Epithelial cell of prostate (primary cell): Measurements from ENCODE around the gene C7orf25.

Experiments used
- DNase-seq: peaks from one replicate; pipeline ENCODE4 v3.0.0-alpha.2; 2011; ENCODE audit warnings: low read depth, low spot score
- H3K27ac ChIP-seq: fragments of 450-650 bp; 2 replicates; pipeline ENCODE4 v1.5.1; 2017; ENCODE audit warnings: mild to moderate bottlenecking

The C7orf25 gene

DNA sequence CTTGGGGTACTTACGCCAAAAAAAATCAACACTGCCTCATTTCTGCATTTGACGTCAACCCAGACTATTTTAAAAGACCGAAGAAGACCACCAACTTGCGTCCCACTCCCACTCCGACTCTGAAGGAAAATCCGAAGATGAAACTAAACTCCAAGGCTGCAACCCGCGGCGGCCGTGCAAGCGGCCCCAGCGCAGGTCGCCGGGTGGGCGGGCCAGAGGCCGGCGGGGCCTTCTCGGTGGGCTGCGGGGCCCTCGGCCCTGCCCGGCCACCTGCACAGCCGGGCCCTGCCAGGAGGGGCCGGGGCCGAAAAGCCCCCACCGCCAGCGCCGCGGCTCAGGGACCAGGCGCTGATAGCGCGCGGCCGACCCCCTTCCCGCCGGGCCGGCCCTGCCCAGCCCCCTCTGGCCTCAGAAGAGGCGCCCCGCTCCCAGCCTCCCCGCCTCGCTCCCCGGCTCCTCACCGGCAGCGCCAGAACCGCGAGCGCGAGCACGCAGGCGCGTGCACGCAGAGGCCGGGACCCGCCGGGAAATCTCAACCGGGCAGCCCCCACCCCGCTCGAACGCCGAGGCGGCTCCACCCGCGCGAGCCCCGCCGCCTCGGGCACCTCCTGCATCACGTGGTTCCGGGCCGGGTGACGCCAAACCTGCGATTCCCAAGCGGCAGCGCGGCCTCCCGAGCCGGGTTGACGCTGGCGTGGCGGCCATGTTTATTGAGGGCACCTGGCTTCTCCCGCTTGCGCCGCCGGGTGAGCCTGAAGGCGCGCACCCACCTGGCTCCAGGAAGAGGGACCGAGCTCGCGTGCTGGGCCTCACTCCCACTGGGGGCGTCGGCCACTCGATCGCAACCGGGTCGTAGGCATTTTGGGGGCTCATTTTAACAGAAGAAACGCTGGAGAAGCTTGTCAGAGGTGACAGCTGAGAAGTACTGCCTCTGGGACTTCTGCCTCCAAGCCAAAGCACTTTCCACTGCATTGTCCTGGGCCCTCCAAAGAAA, at the start of gene C7orf25:
C7orf25 (minus strand) TSS at position 617 of the 994 bp plus-strand sequence. CDS start 1,170 bp downstream, outside the sequence.
- DNase-seq = peak; percentile 57
- peak within 1 kb of the TSS; percentile 60 for H3K27ac ChIP-seq

DNA sequence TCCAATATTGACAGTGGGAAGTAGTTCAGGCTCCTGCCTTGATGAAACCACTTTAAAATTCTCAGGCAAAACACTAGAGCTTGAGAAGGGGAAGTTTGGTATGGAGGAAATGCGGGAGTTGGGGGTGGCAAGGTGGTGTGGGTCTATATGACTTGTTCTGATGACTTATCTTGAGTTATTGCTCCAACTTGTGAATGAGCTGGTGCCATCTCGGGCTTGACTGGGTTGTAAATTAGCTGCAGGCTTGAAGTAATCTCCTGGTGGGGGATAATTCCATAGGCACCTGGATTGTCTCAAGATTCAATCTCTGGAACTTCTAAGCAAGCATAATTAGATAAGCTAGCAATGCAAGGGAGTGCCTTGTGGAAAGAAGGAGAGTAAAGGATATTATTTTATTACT, 49.3 kb upstream of the C7orf25 start:
- DNase-seq = no peak
- H3K27ac ChIP-seq = no peak overlapping the region

DNA sequence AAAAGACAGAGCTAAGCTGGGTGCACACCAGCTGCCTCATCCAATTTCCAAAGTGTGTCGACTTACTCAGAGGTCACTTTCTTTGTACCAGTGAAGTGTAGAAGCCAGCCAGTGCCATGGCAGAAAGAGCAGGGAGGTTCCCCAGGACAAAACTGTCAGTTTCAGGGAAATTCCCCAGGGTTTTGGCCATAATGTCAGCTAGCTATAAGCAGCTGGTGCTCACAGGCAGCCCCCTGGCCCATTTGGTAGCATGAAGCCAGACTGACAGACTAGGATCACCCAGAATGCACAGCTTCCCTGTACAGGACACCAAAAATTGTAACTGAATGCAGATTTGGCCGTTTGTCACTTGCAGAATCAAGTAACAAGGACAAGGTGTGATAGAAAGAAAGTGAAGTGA, 48.9 kb upstream of the C7orf25 start:
- DNase-seq = no peak

DNA sequence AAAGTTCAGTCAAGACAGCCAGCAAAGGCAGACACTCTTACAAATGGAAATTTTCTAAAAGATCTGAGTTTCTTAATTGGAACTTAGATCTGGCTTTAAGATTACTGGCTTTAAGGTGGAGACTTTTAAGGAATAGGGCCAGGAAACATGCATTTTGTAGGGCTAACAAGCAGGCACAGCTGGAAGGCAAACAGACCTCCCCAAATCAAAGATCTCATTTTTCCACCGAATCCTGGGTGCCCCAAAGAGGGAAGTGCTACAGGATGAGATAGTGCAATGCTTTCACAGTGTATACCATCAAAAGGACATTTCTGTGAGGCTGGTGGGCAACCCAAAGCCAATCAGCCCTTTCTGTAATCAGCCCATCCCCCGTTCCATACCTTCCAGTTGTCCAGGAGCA, 47.7 kb upstream of the C7orf25 start:
- DNase-seq = no peak
- no peak overlapping the region for H3K27ac ChIP-seq

More for the DNA sequence above, 48.9 kb upstream of the C7orf25 start:
- no peak overlapping the region for H3K27ac ChIP-seq

DNA sequence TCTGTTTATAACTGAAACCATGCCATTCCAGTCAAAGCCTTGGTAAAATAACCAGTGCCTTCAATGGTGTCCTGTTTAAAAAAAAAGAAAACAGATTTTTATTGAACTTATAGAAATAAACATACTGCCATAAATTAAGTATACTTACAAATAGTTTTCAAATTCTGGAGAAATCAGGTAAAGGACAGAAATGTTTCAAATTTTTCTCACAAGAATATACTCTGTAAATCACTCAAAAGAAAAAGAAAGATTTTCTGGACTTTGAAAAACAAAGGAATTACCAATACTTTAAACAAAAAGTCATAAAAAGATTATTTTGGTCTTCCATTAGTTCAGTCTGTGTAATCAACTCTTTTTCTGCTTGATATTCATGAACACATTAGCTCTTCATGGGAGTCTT, 44.2 kb upstream of the C7orf25 start:
- DNase-seq = no peak
- no peak overlapping the region for H3K27ac ChIP-seq

DNA sequence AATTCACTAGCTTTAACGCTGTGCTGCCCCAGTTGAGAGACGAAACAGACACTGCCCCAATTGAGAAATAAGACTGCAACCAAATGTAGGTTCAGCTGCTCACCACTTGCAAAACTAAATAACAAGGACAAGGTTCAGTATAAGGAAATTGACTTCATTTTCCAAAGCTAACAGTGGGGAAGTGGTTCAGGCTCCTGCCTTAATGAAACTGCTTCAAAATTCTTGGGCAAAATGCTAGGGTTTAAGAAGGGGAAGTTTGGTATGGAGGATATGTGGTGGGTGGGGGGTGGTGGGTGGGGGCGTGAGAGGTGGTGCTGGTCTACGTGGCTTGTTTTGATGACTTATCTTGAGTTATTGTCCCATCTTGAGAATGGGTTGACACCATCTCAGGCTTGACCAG, 42.1 kb upstream of the C7orf25 start:
- no peak overlapping the region for H3K27ac ChIP-seq
- DNase-seq = no peak

DNA sequence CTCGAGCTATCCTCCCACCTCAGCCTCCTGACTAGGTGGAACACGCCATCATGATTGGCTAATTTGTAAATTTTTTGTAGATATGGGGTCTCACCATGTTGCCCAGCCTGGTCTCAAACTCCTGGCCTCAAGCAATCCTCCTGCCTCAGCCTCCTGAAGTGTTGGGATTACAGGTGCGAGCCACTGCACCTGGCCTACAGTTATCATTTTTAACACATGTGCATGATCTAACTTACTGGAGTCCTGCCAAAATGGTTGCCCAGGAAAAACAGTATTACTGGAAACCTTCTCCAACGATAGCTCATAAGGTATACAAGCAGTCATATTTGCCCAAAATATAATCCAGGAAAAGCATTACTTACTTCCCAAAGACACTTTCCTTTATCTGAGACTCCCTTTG, 40.5 kb upstream of the C7orf25 start:
- DNase-seq = no peak
- no peak overlapping the region for H3K27ac ChIP-seq

DNA sequence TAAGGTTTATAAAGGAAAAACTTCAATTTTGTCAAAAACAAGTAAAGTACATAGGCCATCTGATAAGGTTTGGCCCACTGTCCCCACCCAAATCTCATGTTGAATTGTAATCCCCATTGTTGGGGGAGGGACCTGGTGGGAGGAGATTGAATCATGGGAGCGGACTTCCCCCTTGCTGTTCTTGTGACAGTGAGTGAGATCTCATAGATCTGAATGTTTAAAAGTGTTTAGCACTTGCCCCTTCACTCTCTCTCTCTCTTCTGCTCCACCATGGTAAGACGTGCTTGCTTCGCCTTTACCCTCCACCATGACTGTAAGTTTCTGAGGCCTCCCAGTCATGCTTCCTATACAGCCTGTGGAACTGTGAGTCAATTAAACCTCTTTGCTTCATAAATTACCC, 38.5 kb upstream of the C7orf25 start:
- H3K27ac ChIP-seq = no peak overlapping the region
- DNase-seq = no peak

DNA sequence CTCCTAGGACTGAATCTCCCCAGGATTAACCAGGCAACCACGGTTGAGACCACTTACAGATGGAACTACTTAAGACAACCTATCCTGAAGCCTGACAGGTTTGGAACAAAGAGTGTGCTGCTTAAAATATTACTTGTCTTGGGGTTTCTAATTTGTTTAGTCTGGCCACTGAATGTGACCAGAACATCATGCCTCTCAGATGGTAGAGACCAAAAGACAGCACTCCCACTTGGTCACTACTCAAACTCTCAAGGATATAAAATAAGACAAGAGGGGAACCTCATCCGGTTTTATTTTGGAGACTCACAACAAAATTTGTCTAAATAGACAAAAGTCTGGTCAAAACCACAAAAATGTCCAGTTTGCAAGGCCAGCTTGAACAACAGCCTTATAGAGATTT, 35.7 kb upstream of the C7orf25 start:
- DNase-seq = no peak

DNA sequence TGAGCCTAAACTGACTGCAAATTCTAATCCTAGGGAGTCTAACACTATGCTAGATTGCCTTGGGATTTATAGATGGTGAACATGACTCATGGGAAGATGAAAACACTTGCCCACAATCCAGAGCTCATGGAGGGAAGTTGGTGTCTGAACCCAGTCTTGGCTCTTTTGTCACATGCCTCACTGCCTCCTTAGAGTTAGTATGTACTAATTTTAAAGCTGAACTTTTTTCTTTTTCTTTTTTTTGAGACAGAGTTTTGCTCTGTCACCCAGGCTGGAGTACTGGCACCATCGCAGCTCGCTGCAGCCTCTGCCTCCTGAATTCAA, 34.7 kb upstream of the C7orf25 start:
- H3K27ac ChIP-seq = no peak overlapping the region
- DNase-seq = no peak

More for the DNA sequence above, 35.7 kb upstream of the C7orf25 start:
- H3K27ac ChIP-seq = no peak overlapping the region

DNA sequence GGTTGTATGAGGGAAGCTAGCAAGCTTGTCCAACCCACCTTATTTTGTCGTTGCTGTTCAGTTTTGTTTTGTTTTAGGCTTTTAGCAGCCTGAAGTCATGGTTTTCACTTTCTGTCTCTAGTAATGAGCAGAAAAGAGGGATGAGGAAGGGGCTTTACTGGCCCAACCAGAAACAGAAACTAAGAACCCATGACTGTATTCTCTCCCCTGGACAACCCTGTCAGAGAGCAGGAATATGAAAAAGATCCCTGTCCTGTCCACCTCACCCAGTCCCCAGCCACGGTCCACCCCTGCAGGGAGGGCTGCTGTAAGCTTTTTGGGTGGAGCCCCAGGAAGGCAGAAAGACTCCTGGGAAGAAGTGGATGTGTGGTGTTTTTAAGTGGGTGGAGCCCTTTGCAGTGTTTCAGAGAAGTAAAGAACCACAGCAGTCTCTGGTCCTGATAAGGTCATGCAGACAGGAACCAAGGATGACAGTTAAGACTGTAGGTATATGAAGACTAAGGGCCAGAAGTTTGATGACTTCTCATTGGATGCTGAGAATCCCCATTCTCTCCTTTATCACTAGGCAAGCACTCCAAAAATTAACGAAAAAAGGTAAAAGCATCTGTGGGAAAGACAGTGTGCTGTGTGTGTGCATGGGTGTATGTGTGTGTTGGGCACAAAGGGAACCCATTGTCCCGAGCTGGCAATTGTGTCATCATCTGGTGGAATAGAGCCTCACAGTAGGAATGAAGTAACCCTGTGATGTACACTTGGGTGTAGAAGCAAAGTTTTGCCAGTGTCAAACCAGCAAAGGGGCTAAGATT, 34.2 kb upstream of the C7orf25 start:
- H3K27ac ChIP-seq = no peak overlapping the region
- DNase-seq = no peak

DNA sequence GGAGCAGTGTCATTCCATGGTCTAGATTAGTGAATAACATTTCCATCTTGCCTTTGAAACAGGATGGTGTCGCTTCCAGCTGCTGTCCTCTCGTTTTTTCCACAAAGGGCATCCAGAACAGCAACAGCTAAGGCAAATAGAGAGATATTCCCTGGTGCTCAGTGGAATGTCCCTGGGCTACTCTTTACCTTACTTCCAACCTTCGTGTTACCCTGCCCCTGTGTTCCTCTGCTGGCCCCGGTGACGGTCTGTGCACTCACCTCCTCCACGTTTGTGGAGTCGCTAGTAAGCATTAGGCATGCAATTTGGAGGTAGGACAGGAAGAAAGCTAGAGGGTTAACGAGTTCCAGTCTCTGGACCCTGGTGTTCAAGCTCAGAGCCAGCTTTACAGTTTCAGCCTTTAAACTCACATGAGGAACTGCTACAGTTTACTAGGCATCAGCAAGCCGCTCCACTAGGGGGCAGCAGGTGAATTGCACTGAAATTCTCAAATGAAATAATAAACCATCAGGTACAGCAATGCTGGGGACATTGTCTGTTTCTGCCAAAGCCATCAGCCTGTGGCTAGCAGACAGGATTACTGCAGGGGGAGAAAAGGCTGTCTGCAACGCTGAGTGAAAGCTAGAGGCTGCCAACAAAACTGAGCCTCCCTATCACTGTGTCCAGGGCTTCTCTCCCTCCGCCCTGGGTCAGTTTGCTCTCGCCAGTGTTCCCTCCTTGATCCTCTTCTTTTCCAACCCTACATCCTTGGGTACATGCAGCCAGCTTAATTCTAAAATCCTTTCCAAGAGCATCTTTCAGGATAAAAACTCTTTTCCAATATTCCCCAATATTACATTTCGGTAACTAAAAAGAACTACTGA, 29.3 kb upstream of the C7orf25 start:
- no peak for DNase-seq

DNA sequence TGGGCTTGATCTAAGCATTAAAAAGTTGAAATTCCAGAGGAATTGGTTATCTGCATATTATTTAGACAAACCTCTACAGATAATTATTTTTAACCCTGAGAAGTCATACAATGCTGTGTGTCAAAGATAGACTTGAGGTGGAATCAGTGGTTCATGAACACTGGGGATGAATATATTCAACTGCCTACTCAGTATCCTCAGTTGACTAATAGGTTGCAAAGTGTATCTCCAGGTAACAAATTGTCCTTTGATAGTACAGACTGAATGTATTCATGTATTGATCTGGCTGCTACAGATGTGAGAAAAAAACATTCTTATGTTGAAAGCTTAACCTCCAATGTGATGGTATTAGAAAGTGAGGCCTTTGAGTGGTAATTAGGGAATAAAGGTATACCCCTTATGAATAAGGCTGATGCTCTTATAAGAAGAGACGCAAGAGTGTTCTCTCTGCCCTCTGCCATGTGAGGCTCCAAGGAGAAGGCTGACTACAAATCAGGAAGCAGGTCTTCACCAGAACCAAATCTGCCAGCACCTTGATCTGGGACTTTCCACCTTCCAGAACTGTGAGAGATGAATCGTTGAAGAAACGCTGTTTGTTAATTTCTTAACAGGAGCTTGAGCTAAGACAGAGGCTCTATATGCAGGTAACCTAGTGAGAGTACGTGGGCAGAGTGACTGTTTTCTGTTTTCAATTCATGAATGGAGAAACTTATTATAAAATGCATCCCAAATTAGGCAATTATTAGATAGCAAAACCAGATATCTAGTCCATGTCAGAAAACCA, 27.8 kb upstream of the C7orf25 start:
- no peak for DNase-seq
- H3K27ac ChIP-seq = no peak overlapping the region

More for the DNA sequence above, 29.3 kb upstream of the C7orf25 start:
- H3K27ac ChIP-seq = no peak overlapping the region

DNA sequence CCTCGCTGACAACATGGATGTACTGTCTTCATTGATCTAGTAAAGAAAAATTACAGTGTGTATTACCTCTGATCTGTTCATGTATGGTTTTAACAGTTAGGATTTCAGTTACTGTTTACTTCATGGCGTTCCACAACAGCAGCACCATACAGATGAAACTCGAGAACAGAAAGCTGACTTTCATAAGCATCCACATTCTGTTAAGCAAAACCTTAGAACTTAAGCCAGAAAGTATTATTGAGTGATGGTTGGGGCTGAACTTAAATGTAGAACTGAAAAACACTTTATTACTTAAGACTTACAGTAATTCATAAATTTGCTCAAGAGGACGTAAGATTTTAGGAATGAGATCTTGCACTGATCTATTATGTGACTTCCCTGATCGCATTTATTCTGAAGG, 24.0 kb upstream of the C7orf25 start:
- H3K27ac ChIP-seq = no peak overlapping the region

DNA sequence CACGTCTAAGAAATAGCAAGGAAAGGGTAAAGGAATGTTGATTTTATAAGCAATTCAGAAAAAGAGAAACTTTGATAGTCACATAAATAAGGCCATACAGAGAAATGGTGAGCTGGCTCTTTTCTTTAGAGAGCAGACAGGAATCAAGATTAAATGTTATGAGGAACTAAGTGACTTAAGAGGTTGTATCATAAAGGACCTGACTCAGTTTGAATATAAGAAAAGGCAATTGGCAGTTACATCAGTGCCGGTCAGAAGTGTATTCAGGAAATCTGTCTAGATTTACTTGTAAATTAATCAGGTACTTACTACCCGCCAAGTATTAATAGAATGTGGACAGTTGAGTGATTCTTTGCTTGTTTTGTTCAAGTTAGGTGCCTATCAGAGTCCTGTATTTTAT, 22.4 kb upstream of the C7orf25 start:
- no peak for DNase-seq
- no peak overlapping the region for H3K27ac ChIP-seq

More for the DNA sequence above, 24.0 kb upstream of the C7orf25 start:
- DNase-seq = no peak

DNA sequence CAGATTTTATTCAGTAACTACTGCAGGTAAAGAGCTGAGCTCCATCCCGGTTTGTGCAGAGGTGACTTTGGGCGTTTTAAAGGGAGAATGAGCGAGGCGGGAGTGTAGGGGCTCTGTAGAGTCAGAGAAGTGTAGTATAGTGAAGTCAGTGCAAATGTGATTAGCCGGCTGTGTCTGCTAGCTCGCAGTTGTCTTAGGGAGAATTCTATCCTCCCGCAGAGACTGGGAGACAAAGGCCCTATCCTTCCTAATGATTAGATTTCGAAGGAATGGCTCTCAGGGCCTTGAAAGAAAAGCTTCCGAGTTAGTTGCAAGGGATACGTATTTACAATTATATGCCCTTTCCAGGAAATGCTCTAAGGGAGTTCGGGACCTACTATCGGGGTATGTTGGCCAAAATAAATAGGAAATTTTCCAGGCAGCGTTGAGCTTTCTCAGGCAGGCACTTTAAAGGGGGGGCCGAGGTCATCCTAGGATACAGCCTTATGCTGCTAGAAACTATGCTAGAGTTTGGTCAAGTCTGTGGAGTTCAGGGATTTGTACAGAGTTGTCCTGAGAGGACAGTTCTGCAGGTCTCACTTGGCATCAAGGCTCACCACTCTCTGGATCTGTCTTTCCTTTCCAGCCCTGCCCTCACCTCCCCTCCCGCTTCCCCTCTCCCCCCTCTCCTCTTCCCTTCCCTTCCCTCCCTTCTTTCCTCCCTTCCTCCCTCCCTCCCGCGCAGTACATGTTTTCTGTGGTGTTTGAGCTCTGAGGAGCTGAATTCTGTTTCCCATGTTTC, 21.1 kb upstream of the C7orf25 start:
- peak overlapping the region; percentile 51 for H3K27ac ChIP-seq
- DNase-seq = no peak

DNA sequence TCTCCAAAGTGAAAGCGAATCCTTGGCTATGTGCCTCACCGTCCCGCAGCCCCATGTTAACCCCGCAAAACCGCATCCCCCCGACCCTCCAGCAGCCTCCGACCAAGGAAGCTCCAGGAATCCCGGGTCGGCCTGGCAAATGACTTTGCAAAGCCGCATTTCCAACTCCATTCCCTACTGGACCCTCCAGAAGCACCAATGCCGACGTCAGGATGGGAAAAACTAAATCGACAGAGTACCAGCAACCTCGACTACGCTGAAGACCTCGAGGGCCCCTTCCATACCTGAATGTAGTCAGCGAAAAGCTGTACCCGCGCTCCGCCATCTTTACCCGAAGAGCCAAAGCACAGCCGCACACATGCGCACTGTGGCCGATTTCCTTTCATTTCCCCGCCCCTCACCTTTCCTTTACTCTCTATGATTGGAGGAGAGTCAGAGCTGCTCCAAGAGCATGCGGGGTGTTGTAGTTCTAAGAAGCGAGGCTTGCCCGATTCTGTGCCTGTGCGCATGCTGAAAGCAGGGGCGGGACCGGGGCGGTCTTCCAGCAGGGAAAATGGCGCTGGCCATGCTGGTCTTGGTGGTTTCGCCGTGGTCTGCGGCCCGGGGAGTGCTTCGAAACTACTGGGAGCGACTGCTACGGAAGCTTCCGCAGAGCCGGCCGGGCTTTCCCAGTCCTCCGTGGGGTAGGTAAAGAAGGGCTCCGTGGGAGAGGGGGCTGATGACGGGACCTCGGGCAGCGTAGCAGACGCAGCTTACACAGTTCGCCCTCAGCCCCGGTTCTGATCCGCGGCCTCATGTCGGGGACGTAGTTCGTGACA, 20.2 kb upstream of the C7orf25 start, which contains the start of the genes MRPL32 and PSMA2:
MRPL32 (plus strand) TSS at position 543 of the 818 bp plus-strand sequence; CDS start at position 554, 11 bp downstream.
PSMA2 (minus strand) TSS at position 341 of the 818 bp plus-strand sequence; CDS start at position 325, 16 bp downstream.
- H3K27ac ChIP-seq = peak within 1 kb of the TSS; percentile 51
- peak; percentile 91 for DNase-seq

DNA sequence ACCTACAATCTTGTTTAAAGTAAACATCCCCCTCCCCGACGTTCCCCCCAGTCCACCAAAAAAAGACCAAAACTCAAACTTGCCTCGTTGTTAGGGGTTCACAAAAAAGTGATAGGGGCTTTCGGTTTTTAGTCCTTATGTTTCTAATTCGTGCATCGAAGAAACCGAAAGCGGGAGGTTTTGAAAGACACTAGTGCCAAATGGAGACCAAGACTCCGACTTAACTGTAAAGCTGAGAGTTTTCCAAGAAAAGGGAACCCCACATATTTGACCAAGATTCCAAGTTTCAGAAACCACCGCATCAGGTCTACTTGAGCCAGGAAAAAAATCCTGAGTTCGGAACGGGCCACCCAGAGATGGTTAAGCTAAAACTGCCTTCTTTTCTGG, 19.6 kb upstream of the C7orf25 start:
- peak overlapping the region; percentile 51 for H3K27ac ChIP-seq
- DNase-seq = no peak
